ENCODE measurements around the gene PIGS.

Gene PIGS

GRCh38 chr17:28506763-28507487, 64.4 kb downstream of the PIGS start:
- DNase-seq (ENCODE audit: low read depth): no peak

- DNase-seq (ENCODE audit: low read depth): no peak
Measured at GRCh38 chr17:28505986-28506665, 65.2 kb downstream of the PIGS start, which contains the start of gene FOXN1. Gene FOXN1 (plus strand): TSS chr17:28506348. CDS start chr17:28523970, 17,622 bp downstream.

GRCh38 chr17:28503420-28503819, 67.9 kb downstream of the PIGS start:
- DNase-seq (ENCODE audit: low read depth): no peak

Measured in stromal cell of bone marrow (primary cell).